Measurements from ENCODE around the gene PTPA.

The PTPA gene

GRCh38 chr9:129138476-129139232, 27.4 kb downstream of the PTPA start:
- no peak for DNase-seq

DNA sequence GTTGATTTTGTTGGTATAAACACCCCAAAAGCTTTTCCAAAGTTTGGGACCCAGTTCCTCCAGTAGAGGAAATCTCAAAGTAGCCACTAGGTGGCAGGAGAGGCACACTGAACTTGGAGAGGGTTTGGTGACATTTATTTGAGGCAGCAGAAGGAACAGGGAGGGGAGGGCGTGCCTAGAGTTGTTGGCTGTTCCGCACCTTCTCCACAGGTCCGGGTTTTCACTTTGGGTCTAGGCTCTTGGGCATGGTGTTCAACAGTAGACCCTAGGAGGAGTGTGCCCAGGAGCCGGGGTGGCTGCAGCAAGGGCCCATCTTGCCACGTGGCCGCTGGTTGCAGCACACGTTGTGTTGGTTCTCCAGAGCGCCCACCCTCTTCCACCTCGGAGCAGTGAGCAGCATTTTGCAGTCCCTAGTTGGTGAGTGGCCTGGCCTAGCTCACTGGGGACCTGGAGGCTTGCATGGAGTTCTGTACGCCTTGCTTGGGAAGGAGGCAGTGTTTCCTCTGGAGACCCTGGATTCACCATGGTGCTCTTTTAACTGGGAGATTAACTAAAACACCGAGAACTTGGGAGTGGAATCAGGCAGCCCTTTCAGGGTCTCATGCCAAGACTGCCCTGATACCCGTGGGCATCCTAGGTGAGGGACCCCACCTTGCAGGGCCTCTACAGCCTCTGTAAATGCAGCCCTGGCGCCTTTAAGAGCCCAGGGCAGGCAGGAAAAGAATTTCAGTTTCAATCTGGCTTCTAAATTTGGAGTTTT, 28.2 kb downstream of the PTPA start:
- peak; percentile 54 for DNase-seq

- DNase-seq = no peak
Observed at GRCh38 chr9:129139993-129140396, 28.8 kb downstream of the PTPA start.

DNA sequence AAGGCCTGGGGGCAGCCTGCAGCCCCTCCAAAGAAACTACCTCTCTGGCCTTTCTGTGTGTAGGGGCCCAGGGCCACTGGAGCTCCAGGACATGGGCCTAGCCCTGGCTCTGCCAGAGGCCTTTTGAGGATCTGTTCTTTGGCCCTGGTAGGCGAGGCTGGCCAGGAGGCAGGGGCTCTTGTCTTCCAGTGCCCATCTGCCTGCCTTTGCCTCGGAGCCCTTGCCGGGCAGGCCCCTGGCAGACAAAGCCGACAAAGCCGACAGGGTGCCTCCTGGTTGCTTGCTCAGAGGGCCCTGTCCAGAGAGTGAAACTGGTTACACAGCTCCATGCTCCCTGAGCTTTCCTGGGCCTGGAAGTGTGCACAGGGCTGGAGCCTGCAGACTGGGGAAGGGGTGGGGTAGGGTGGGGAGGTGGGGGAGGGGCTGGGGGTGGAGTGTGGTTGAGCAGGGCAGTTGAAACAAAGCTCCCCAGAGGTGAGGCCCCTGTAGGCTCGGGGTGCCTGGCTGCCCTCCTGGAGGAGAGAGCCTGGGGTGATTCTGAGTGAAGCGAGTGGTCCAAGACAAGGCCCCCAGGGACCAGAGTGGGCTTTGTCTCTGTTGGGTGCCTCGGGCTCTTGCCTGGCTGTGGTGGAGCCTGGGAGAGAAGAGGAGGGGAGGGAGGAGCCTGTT, 29.3 kb downstream of the PTPA start:
- no peak for DNase-seq

- DNase-seq = no peak
Observed at GRCh38 chr9:129141066-129142041, 30.1 kb downstream of the PTPA start.

DNA sequence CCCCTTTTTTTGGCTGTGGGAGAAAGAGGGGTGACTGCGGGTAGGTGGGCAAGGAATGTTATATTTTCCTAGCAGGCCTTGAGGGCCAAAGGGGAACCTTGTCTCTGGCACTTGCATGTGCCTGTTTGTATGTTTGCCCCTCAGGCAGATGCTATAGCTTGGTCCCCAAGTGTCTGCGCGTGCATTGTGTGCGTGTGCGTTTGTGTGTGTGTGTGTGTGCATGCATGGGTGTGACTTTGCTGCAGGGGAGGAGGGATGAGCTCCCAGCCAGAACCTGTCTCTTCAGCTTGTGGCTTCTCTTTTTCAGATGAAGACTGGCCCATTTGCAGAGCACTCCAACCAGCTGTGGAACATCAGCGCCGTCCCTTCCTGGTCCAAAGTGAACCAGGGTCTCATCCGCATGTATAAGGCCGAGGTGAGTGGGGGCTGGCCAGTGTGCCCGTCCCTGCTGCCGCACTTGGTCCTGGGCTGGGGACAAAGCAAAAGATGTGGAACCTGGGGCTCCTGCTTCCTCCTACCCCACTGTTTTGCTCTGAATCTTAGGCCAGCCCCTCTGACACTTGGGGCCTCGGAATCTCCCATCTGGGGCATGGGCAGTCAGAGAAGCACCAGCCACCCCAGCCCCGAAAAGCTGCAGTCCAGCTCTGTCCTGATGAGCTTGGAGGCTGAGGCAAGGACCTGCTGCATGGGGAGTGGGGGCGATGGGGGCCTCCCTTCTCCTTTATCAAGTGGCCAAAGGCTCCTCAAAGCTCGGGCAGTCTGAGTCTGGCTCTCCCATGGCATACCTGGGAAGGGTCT, 31.1 kb downstream of the PTPA start:
- no peak for DNase-seq

DNA sequence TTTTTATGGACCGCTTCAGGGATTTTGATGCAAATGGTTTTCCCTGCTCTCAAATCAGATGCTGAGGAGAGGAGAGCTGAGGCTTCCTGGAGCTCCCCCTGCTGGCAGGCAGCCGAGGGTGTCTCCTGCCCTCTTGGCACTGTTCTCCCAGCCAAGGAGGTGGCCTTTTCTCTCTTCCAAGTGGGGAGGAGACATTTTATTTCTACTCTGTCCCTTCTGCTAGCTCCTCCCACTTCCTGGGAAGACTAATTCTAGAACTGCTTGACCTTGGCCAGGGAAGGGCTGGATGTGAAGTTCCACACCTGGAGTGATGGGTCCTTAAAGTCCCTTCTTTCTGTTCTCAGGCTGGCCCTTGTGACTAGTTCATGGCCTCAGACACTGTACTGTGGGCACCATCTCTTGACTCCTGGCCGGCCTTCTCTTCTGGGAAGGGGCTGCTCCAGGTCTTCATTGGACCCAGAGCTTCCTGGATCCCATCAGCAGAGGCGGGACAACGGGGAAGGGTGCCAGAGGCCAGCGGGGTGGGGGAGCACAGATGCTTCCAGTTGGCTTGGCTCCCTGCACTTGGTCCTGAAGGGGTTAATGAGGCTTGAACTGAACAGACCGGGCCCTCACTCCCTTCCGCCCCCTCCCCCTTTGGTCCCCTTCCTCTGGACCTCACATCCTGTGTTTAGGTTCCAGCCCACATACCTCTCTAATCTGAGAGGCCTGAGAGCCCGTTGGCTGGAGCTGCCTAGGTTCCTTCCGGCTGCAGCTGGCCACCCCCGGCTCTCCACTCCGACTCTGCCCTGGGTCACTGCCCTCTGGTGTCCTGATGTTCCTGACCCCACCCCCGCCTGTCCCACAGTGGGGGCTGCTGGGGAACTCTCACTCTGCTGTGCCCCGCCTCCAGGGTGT, 32.1 kb downstream of the PTPA start:
- DNase-seq = peak; percentile 24

GRCh38 chr9:129145316-129145715, 34.1 kb downstream of the PTPA start:
- DNase-seq = no peak

- DNase-seq = no peak
Observed at GRCh38 chr9:129145841-129146292, 34.7 kb downstream of the PTPA start.

GRCh38 chr9:129146441-129146941, 35.3 kb downstream of the PTPA start:
- no peak for DNase-seq

- DNase-seq = no peak
Observed at GRCh38 chr9:129148463-129149204, 37.4 kb downstream of the PTPA start.

DNA sequence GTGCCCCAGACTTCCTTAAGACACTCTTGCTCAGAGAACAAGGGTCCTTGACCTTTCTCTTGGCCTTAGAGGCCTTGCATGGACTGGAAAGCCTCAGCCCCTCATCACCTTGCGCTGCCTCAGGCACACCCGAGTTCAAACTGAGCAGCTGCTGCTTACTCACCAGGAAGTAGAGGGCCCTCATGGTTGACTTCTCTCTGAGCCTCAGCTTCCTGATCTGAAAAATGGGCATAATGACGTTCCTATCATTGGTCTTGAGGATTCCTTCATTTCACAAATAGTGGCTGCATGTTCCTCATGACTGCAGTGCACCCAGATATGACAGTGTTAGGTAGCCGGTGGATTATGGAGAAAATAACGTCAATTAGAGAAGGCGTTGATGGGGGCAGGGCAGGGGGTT, 38.2 kb downstream of the PTPA start:
- no peak for DNase-seq

DNA sequence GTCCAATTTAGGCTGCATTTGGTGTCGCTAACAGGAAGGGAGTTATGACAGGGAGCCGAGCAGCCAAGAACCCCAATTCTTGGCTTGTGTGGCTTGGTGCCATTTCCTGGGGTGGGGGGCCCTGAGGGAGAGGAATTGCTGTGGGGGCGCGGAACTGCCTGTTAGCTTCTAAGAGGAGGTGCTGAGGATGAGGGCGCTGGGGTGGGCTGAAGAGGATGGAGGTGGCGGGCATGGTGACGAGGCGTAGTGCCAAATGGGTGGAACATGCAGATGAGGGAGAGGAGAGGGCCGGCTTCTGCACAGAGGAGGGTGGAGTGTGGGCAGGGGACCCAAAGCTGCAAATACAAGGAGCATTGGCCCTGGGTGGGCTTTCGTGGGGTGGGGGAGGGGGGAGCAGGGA, 38.9 kb downstream of the PTPA start:
- no peak for DNase-seq

DNA sequence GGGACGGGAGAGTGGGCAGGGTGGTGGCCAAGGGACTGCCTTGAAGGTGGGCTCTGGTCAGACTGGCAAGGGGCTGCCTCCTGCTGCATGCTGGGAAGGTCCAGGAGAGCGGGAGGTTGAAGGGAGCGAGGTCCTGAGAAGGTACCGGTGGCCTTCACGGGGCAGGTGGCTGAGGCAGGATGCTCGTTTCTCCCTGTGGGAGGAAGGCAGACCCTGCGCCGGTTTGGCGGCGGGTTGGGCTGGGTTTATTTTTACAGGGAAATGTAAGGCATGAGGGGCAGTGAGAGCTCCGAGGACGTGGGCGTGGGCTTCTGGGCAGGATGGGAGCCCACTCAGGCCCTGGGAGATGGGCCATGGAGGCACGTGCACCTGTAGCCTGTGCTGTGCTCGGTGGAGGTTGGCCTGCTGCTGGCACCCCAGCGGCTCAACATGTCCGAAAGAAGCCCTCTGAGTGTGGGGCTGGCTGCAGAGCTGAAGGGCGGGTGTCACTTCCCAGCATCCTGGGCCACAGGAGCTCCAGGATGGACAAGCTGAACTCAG, 39.5 kb downstream of the PTPA start:
- no peak for DNase-seq

- DNase-seq = no peak
Observed at GRCh38 chr9:129151469-129151868, 40.3 kb downstream of the PTPA start.

- DNase-seq = no peak
Observed at GRCh38 chr9:129154866-129155477, 43.8 kb downstream of the PTPA start.

DNA sequence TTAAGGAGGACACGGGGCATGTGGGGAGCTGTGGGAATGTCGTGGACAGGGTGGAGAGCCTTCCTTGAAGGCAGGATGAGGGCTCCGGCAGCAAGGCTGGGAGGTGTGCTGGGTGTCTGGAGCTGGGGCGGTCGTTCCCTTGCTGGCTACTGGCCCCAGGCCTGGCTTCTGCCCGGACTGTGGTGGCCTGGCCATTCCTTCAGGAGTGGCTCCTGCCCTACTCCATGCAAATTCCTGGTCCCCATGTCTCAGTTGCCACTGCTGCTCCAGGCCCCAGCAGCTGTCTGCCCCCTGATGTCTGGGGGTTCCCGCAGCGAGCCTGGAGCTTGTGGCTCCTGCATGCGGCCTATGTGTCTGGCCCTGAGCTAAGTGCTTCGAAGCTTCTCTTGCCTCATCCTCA, 44.9 kb downstream of the PTPA start:
- no peak for DNase-seq

DNA sequence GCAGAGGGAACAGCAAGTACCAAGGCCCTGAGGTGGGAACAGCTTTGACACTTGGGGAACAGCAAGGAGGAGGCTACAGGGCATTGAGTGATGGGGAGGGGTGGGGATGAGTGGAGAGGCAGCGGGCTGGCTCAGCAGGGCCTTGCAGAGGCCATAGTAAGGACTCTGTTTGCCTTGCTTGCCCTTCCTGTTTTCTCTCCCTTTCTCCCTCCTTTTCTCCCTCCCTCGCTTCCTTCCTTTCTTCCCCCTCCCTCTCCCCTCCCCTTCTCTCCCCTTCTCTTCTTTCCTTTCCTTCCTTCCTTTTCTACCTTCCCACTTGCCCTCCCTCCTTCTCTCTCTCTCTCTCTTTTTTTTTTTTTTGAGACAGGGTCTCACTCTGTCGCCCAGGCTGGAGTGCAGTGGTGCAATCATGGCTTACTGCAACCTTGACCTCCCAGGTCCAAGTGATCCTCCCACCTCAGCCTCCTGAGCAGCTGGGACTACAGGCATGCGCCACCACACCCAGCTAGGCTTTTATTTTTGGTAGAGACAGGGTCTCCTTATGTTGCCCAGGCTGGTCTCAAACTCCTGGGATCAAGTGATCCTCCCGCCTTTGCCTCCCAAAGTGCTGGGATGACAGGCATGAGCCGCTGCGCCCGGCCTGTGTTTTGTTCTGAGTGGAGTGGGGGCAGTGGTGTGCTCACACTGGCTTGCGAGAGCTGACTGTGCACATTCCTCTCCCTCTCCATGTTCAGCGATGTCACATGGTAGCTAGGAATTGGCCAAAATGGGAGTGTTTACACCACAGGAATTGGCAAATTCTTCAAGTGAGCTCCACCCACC, 49.7 kb downstream of the PTPA start:
- DNase-seq = no peak

Measured in NCI-H774 (cell line).